MG63 (cell line): Measurements from ENCODE around the gene UBL4B. TPM values are rescaled to one million over a fixed set of nuclear protein-coding genes. Genes with fewer than 3 reads are reported as not detected.

Experiments used
- DNase-seq: peaks from one replicate; pipeline ENCODE4 v3.0.0-alpha.2; 2020
- H3K27me3 ChIP-seq: fragments of 250-450 bp; sonication (Bioruptor Pico); 2 replicates; pipeline ENCODE4 v1.5.1; 2020; ENCODE audit warnings: mild to moderate bottlenecking, moderate library complexity
- H3K36me3 ChIP-seq: fragments of 250-450 bp; sonication (Bioruptor Pico); 2 replicates; pipeline ENCODE4 v1.5.1; 2020; ENCODE audit warnings: mild to moderate bottlenecking, moderate library complexity
- H3K4me3 ChIP-seq: fragments of 250-450 bp; sonication (Bioruptor Pico); 2 replicates; pipeline ENCODE4 v1.5.1; 2020; ENCODE audit warnings: mild to moderate bottlenecking, moderate library complexity
- H3K9me3 ChIP-seq: fragments of 250-450 bp; sonication (Bioruptor Pico); 2 replicates; pipeline ENCODE4 v1.5.1; 2020; ENCODE audit warnings: mild to moderate bottlenecking, moderate library complexity
- total RNA-seq: library from RNA; depleted of rRNA; stranded (reverse); fragments of >200 nt; shearing (Covaris generic); gene quantifications from 2 replicates; pipeline ENCODE4 v1.2.3, GENCODE V29; 2014; ENCODE audit warnings: low replicate concordance; rRNA removed

Gene UBL4B
- total RNA-seq, 1 experiment from 2014 or later = not detected

- H3K27me3 ChIP-seq = no peaks in the 10 kb centered on the region
- no peak overlapping the region for H3K4me3 ChIP-seq
- no peak for DNase-seq
- H3K36me3 ChIP-seq = no peaks in the 10 kb centered on the region
- H3K9me3 ChIP-seq = no peaks in the 10 kb centered on the region
Observed at GRCh38 chr1:110158261-110158660, 46.0 kb downstream of the UBL4B start.

- no peaks in the 10 kb centered on the region for H3K36me3 ChIP-seq
- no peak overlapping the region for H3K4me3 ChIP-seq
- no peaks in the 10 kb centered on the region for H3K9me3 ChIP-seq
- H3K27me3 ChIP-seq = no peaks in the 10 kb centered on the region
- DNase-seq = no peak
Observed at GRCh38 chr1:110159168-110159567, 46.9 kb downstream of the UBL4B start.

GRCh38 chr1:110160538-110161100 lies 48.4 kb downstream of the UBL4B start:
- no peak for DNase-seq
- H3K27me3 ChIP-seq = no peaks in the 10 kb centered on the region
- no peaks in the 10 kb centered on the region for H3K36me3 ChIP-seq
- H3K4me3 ChIP-seq = no peak overlapping the region
- H3K9me3 ChIP-seq = no peaks in the 10 kb centered on the region

GRCh38 chr1:110161165-110161564 lies 48.9 kb downstream of the UBL4B start:
- no peak for DNase-seq
- no peaks in the 10 kb centered on the region for H3K36me3 ChIP-seq
- H3K4me3 ChIP-seq = no peak overlapping the region
- H3K27me3 ChIP-seq = no peaks in the 10 kb centered on the region
- no peaks in the 10 kb centered on the region for H3K9me3 ChIP-seq

GRCh38 chr1:110161849-110162248 lies 49.6 kb downstream of the UBL4B start:
- no peaks in the 10 kb centered on the region for H3K9me3 ChIP-seq
- no peak for DNase-seq
- H3K36me3 ChIP-seq = no peaks in the 10 kb centered on the region
- no peak overlapping the region for H3K4me3 ChIP-seq
- H3K27me3 ChIP-seq = no peaks in the 10 kb centered on the region

Other genes with a start within 250 kb of the UBL4B start
- 155 and 224 TPM in 2 replicates for gene CSF1, start 201.6 kb upstream of the UBL4B start, total RNA-seq
- 55.4 and 64.5 TPM in 2 replicates for gene AHCYL1, start 127.7 kb upstream of the UBL4B start, total RNA-seq
- gene STRIP1, start 77.8 kb upstream of the UBL4B start, total RNA-seq = 39.6 and 41.0 TPM in 2 replicates
- gene ALX3, start 41.8 kb upstream of the UBL4B start, total RNA-seq = 11.3 and 14.9 TPM in 2 replicates
- gene SLC6A17, start 38.1 kb downstream of the UBL4B start, total RNA-seq = 1.1 and 1.2 TPM in 2 replicates
- gene KCNC4, start 97.9 kb downstream of the UBL4B start, total RNA-seq = 3.1 and 4.4 TPM in 2 replicates
- gene RBM15, start 226.9 kb downstream of the UBL4B start, total RNA-seq = 25.5 and 26.0 TPM in 2 replicates